ENCODE results near the gene EXOC6B. TPM values are rescaled to one million over a fixed set of nuclear protein-coding genes. Genes with fewer than 3 reads are reported as not detected.

EXOC6B gene
- total and polyA plus RNA-seq, 2 of the 8 experiments (the other 6 are each of a cell fraction or from before 2014, with no cell fraction given): 13.5 to 33.0 TPM

DNA sequence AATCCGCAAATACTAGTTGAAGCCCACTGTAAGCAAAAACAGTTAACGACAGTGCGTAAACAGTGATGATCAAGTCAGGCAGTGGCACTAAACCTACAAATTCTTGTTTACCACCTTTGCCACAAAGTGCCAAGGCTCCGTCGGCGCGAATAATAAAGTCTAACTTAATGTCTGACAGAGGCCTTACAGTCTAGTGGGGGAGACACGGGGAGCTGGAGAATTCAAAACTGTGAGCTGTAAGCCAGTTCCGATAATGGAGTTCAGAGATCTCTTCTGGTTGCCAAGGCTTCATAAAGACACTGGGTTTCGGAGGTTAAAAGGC lies 284 bp upstream of the EXOC6B start (continued):
- TF ChIP-seq SUZ12 (IDR thresholded peaks at IDR 0.05; ENCODE audit: low read length): no peak
- TF ChIP-seq EGR1 (IDR thresholded peaks at IDR 0.05; ENCODE audit: borderline replicate concordance, low read depth, low read length): no peak
- no peak for TF ChIP-seq SRF (IDR thresholded peaks at IDR 0.05; ENCODE audit: low read depth, low read length)
